GM18526 (cell line): Measurements from ENCODE around the gene RNF144A.

ENCODE experiments used
- POLR2A ChIP-seq: IDR thresholded peaks from 3 replicates; pipeline ENCODE4 v1.6.1; 2011; ENCODE audit not compliant: insufficient read length; ENCODE audit errors: extremely low read depth

The RNF144A gene

DNA sequence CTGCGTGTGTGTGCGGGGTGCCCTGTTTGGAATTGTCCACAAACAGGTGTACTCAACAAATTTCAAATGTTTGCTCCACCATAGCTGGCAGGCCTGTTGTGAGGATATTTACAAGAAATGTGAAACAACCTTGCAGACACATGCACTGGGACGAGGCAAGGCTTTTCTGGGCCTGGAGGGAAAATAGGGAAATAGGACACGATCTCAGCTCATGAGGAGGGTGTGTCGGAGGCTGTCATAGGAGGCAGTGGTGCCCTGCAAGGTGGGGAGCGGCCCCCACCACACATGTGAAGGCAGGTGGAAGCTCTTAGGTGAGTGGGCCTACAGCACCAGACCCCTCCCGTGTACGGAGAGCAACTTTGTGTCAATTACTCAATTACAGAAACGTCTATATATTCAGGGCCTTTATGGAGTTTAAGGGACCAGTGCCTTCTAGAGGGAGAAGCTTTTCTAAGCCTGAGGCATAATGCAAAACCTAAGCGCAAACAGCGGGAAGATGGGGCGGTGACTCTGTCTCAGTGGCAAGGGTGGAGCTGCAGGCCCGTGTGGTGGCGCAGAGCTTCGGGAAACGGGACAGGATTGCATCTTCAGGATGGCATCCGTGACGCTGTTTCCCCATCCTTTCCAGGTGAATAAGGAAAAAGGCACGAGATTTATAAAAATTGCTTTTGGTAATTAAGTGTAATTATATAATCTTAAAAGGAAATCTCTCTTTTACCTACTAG lies 48.0 kb downstream of the RNF144A start:
- TF ChIP-seq POLR2A, result no peak

DNA sequence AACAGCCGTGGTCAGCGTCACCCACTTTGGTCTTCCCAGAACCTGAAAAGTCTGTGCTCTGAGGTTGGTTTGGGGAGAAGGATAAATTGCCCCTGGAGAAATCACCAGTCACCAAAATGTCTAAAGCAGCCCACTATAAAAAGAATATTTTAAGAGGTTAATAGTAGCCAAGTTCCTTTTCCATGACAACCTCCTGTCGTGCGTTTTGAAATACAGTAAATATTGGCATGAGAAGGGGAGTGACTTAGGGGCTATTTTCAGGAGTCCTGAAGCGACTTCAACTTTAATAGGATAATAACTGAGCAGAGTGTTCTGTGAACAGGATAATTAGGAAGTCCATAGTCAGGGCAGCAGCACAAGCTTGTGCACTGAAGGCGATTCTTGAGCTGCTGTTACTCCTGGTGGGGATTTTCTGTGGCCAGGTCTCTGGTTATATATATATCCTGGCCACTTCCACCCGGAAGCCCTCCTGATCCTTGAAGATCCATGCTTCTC lies 49.3 kb downstream of the RNF144A start:
- TF ChIP-seq POLR2A, result no peak

DNA sequence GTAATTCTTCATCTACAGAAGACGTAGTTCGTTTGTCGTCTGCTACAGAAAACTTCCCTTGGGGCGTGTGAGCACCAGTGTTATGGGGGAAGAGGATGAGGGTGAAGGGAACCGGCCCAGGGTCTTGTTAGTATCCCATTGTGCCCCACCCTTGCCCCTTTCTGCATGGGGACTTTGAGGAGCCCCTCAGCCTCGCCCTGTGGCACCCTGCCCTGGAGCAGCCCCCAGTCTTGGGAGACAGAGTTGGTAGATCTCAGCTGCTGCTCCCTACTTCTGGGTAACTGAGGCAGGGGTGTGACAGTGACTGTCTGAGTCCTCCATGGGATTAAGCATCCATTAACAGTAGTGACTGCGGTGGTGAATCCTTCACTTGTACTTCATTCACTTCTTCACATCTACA lies 50.1 kb downstream of the RNF144A start:
- TF ChIP-seq POLR2A, result no peak

DNA sequence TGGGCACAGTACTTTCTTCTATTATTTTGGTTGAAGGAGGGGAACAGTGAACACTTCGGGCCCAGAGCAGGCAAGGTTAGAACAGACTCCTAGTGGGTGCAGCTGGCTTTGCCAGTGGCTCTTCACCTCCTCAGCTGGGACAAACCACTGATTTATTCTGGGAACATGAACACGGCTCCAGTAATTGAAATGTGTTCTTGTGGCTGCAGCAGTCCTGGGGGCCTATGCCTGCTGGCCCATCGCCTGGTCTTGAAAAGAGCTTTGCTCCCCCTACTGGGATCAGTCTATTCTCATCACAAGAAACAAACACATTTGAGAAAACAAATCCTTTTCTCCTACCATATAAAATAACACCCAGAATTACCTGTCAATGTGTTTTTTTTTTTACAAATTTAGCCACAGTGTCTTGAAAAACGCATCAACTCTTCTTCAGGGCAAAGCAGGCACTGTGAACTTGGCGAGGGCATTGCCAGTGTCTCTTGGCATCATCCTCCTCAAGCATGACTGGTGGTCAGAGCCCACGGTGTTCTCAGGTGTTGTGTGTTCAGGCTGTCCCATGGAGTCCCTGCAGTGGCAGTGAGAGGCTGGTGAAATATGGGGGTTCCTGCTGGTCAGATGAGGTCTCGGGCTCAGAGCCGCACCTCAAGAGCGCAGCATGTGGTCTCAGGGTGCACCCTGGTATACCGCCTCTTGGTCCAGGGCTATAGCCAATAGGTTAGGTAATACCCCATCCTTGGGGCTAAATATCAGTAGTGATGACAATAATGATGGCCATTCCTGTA lies 51.3 kb downstream of the RNF144A start:
- no peak for TF ChIP-seq POLR2A

DNA sequence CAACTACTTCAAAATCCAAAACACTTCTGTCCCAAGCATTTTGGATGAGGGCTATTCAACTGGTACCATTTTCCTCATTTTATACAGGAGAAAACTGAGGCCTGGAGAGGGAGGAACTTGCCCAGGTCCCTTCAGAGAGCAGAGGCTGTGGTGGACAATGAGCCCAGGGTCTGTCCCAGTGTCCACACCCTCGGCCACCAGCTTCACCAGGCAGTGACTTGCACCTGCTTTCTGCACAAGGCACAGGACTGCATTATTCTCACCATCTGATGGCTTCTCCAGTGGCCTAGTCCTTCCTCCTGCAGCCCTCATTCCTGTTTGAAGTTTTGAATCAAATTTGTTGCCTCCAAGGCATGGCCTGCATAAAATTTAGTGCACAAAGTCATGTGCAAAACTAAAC lies 53.3 kb downstream of the RNF144A start:
- no peak for TF ChIP-seq POLR2A

DNA sequence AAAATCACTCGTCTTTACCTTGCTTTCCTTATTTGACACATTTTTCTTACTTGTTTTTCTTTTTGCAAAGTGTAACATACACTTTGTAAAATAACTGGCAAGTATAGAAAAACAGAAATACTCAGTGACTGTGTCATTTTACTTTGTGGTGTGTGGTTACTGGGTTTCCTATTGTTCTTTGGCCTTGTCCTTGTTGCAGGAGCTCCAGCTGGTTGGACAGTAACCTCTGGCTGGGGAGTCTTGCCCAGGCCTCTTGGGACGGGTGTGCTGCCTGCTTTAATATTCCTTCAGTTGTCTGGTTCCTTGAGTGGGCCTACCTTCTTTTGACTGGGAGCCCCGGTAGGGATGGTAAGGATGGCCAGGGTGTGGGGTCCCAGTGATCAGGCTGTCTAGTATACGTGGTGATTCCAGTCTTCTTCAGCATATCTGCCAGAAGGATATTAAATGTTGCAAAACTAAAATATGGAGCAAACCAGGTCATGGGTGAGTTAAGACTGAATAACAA lies 53.8 kb downstream of the RNF144A start:
- no peak for TF ChIP-seq POLR2A

DNA sequence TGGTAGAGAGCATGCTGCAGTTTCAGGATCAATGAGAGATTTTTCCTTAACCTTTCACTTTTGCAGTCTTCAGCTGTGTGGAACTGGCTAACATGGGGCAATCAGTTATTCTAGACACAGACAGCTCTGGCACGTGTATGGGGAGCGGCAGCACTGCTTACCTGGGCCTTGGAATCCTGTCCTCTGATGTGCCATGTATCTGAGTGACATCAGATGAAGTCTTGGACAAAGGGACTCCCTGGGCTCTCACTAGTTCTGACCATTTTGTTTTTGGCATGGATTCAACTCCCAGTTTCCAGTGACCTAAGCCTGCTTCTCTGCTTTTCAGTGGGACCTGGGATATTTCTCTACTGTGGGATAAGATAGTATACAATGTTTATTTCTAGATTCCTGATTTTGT lies 54.3 kb downstream of the RNF144A start:
- no peak for TF ChIP-seq POLR2A

DNA sequence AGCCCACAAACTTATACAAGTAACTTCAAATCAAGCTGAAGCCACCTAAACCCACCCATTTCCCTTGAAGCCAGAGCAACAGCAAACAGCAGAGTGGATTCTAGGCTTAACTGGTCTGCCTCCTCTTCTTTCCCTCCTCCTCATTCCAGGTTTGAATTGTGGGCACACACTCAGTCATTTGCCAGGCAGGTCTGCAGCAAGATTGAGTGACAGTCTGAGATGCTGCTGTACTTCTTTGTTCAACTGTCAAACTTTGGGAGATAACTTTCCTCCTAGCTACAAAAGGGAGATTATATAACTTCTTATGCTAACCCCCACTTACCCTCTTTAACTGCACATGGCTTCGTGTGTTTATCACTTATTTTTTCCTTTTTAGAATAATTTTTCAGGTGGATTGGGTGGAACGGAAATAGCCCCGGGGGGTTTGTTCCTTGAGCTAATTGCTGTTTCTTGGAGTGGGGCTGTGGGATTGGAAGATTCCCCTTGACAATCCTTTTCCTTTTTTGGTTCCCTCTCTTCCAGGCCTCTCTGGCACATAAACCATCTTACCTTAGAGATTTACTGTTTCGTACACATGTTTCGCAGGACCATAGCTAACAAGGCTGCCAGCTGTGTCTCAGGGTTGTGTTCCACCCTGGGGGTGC lies 55.0 kb downstream of the RNF144A start:
- no peak for TF ChIP-seq POLR2A

DNA sequence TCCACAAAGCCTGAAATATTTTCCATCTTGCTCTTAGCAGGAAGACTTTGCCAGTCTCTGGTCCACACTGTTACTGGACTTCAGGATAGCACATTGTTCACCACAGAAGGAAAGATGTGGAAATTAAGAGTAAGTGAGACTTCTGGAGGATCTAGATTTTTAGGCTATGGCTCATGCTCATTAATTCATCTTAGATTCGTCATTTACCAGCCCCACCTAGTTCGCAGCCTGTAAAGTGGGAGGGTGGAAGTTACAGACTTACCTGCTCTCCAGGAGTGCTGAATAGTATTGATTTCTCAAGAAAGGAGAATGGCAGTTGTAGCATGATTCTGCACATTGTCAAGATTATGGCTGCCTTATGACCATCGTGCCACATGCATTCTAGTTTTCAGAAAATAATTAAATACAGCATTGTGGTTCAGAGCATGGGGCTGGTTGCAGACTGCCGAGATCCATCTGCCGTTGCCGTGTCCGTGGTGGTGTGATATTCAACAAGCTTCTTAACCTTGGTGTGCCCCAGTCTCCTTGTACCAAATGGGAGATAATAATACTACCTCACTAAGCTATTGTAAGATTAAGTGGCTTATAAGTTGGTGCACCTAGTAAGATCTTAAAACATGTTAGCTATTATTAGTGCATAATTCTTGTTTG lies 56.8 kb downstream of the RNF144A start:
- no peak for TF ChIP-seq POLR2A

DNA sequence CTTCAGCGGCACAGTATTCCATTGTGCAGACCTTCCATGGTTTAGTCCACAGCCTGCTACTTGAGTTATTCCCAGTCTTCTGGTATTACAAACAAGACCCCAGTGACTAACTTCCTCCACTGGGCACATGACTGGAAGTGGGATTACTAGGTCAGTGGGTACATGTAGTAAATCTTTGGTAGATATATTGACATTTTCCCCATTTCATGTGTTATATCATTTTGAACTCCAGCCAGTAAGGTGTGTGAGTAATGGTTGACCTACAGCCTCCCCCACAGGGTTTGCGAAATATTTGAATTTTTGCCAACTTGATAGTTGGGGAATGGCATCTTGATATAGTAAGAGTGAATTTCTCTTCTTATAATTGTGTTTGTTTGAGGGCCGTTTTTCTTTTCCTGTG lies 58.8 kb downstream of the RNF144A start:
- TF ChIP-seq POLR2A, result no peak

DNA sequence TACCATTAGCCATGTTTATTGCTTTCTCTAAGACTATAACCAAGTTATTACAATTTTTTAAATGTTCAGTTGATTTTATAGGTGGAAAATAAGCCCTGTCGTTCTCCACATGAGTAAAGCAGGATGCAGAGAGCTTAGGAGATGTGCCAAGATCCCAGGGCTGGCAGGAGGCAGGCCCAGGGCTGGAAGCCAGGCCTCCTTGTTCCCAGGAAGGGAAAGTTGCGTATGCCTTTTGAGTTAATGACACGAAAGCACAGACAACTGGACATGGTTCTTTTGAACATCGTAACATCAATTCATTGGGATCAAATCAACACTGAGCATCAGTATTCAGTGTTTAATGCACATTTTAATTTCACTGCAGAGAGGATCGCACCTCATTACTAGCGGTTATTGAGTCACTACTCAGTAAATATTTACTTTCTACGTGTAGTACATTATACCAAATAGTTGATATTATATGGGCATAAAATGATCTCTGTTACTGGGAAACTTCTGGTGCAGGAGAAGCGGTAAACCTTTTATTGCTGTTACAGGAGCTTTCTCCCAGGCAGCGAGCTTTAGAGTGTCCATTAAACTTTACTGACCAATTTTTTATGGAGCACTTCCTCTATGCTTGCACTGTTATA lies 60.0 kb downstream of the RNF144A start:
- TF ChIP-seq POLR2A, result no peak

DNA sequence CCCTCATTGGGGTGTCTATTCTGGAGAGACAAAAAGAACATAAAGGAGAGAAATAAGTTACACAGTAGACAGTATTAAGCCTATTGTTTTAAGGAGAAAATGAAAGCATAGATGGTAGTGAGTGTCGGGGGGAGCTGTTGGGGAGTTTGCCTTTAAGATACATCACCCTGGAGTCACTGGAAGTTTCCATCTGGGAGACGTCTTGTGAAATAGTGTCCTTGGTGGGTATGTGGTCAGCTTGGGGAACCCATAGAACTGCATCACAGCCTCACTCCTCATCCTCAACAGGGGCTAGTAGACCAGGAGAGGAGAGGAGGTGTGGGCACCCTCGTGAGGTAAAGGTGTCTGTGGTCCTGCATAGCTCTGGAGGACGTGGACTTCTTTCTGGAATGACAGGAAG lies 60.6 kb downstream of the RNF144A start:
- no peak for TF ChIP-seq POLR2A

DNA sequence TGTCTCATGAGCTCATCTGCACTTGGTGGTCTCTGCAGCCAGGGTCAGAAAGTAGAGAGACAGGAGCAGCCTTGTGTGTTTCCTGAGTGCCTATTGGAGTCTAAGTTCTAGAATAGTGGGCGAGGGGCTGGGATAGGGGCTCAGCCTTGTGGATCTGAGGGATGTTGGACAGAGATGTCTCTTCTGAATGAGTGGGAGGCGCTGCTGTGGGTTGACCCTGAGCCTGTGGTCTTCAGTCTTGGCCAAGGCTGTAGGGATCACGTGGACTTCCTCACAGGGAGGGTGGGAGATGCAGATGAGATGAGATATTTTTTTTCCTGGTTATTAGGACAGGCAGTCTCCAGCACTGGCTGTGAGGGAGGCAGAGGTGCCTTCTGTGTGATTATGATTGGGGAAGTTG lies 61.8 kb downstream of the RNF144A start:
- TF ChIP-seq POLR2A, result no peak

DNA sequence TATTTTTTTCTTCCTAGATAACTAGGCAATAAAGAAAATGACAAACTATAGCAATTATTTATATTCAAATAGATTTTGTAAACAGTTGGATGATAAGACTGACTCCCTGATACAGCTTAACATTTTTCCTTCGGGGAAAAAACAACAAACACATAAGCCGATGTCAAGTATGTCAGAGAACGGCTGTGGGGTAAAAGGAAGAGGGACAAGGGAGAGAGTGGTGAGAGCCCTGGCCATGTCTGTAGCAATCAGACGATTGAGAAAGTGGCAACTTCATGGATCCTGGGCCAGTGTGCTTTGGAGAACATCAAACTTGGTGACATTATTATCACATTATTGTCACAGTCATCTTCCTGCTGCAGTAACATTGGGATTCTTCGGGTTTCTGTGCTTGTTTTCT lies 65.2 kb downstream of the RNF144A start:
- TF ChIP-seq POLR2A, result no peak
